Activated effector memory CD4-positive, alpha-beta T cell treated with anti-CD3 and anti-CD28 coated beads, Interleukin-2, amount 50 U/mL, for 16 hours (primary cell): ENCODE measurements around the gene LRRK2.
"Not testable (repeated sequence)": the region's sequence is repeated elsewhere in the genome, so short reads cannot be mapped to it uniquely, and the experiment has no call there.

ENCODE experiments used
- DNase-seq: peaks from one replicate; pipeline ENCODE4 v3.0.0-alpha.2; 2020

The LRRK2 gene

GRCh38 chr12:40324261-40324660, 99.5 kb downstream of the LRRK2 start:
- DNase-seq, result no peak

DNA sequence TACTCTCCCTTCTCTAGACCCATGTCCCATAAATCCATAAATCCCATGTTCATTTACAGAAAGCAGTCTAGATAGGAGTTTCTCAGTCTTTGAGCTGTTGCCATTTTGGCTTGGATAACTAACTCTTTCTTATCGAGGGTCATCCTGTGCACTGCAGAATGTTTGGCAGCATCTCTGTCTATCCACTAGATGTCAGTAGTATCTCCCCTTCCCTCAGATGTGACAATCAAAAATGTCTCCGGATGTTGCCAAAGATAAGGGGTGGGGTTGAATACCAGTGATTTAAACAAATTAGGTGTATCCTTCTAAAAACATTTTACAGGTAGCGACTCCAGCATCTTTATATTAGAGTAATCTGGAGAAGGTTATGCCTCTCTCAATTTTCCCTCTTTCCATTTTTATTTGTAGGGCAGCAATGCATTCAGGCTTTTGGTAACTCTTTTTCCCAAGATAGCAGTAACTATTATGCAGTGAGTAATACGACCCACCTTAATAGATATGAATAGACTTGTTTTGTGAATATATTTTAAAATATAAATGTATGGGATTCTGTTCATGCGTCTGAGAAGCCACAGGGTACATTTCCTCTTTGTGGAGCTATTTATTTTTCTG, 100.7 kb downstream of the LRRK2 start:
- no peak for DNase-seq

- no peak for DNase-seq
Measured at GRCh38 chr12:40327535-40327934, 102.7 kb downstream of the LRRK2 start.

GRCh38 chr12:40330180-40330579, 105.4 kb downstream of the LRRK2 start:
- DNase-seq, result no peak

DNA sequence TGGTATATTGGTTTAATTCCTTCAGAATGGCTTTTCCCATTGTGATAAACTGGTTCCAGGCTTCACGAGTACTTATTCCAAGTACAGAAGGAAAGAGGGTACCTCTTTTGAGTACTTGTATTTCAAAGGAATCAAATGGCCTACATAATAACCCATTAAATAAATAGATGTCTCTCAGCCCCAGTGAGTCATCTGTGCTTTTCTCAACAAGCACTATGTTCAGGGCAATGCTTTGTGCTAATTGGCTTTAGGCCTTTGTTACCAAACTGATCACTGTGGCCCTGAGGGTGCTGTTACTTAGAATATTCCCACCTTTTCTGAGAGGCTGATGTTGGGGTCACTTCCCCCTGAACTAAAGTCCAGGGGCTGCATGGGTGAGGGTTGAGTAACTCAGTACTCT, 107.1 kb downstream of the LRRK2 start:
- DNase-seq, result no peak

GRCh38 chr12:40335991-40336390, 111.2 kb downstream of the LRRK2 start:
- DNase-seq, result no peak

DNA sequence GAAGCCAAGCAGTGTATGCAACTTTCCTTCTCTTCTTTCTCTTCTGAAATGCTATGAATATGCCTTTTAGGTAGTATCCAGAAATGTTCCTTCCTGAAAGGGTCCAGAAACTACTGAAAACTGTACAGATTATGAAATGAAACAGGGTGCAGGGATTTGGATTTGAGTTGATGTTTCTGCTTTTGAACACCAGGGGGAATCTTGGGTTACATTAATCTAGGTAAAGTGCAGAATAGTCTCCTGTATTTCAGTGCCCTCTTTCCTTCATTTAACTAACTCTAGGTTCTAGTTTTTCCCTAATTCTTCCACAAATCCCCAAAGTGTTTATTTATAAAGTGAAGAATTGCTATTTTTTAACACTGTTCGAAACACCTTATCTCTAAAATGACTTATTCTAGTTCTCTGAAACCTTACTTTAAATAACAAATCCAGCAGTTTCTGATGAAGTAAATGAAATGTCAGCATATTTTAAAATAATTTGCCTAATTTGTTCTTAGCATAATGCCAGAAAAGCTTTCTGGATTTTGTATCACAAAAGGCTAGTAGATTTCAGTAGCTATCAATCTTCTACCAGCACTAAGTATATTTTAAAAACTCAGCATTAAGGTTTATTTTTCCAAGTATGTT, 111.9 kb downstream of the LRRK2 start:
- no peak for DNase-seq

GRCh38 chr12:40338071-40338470, 113.3 kb downstream of the LRRK2 start:
- no peak for DNase-seq

GRCh38 chr12:40338621-40339020, 113.8 kb downstream of the LRRK2 start:
- no peak for DNase-seq

DNA sequence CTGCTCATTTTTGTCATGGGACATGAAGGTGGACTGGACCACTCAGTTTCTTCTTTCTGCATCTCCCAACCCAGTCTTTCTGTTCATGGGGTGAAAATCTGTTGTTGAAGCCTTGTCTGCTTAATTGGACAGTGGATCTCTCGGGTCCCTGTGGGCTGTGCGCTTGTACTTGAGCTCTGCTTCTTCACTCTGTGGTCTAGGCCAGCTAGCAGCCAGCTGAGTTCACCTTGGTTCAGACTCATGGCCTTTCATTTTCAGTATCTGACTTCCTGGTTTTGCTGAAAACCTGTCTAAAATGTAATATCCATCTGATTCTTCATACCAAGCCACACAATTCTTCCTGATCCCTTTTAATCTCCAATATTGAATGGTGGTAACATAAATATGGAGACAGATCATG, 117.2 kb downstream of the LRRK2 start:
- DNase-seq, result no peak

DNA sequence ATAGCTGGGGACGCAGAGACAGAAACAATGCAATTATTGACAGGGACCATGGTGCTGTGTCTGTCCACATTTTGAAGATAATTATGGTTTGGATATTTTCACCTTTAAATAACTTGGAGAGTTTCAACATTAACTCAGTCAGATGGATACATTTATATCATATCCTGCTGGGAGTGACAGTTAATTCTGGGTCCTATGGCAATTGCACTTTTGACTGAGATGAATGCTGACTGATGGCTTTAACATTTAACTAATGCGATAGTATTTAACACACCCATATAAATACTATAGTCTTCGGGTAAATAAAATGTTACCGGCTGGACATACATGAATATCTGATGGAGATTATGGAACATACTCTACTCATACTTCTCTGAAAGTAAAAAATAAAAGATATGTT, 118.3 kb downstream of the LRRK2 start:
- DNase-seq, result no peak

DNA sequence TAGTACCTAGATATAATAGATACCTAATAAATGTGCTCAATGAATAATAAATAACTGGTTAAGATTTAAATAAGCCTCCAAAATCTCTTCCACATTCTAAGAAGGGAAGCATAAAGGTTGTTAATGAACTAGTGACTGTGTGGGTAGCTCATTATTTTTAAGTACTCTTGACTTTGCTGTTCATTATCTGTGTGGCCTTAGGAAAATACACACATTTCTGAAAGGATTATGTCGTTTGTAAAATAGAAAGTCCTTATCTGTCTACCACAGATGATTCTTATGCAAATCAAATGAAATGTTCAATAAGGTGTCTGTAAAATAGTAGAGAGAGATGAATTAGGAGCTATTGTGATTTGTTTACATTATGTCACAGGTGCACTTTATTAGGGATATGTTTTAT, 119.5 kb downstream of the LRRK2 start:
- DNase-seq, result no peak

- no peak for DNase-seq
Measured at GRCh38 chr12:40351976-40352375, 127.2 kb downstream of the LRRK2 start.

DNA sequence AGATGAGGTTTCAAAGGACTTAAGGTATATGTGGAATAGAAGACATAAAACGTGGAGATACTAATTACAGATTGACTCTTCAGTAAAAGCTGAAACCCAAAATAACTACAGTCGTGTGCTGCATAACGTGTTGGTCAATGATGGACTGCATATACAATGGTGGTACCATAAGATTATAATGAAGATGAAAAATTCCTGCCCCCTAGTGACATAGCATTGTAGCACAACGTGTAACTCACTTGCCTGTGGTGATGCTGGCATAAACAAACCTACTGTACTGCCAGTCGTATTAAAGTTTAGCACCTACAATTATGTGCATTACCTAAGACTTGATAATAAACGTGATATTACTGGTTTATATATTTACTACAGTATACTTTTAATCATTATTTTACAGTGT, 150.3 kb downstream of the LRRK2 start:
- no peak for DNase-seq

DNA sequence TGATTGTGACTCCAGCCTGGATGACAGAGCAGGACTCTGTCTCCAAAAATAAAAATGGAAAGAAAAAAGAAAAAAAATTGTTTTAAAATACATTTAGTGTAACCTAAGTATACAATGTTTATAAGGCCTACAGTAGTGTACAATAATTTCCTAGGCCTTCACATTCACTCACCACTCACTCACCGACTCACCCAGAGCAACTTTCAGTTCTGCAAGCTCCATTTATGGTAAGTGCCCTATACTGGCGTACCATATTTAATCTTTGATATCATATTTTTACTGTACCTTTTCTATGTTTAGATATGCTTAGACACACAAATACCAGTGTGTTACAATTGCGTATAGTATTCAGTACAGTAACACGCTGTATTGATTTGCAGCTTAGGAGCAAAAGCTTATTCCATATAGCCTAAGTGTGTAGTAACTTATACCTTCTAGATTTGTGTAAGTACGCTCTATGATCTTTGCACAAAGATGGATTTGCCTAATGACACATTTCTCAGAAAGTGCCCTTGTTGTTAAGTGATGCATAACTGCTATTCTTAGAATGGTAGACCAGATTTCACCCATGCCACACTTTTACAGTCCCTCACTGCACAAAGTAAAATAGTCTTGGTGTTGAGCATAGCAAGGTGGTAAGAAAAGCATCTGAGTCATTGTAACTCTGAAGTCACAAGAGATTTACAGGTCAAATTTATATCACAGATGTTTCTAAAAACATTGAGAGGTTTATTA, 151.9 kb downstream of the LRRK2 start:
- DNase-seq, result no peak

DNA sequence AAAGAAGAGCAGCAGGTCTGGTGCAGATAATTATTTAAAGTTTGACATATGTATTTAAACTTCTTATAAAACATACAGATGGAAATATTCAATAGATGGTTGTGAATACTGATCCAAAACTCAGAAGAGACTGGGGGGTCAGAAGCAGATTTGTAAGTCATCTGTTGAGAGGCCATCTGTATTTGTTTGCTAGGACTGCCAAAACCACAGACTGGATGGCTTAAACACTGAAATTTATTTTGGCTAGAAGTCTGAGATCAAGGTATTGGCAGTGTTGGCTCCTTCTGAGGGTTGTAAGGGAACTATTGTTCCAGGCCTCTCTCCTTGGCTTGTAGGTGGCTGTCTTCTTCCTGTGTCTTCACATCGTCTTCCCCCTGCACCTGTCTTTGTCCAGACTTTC, 153.9 kb downstream of the LRRK2 start:
- DNase-seq, result no peak

DNA sequence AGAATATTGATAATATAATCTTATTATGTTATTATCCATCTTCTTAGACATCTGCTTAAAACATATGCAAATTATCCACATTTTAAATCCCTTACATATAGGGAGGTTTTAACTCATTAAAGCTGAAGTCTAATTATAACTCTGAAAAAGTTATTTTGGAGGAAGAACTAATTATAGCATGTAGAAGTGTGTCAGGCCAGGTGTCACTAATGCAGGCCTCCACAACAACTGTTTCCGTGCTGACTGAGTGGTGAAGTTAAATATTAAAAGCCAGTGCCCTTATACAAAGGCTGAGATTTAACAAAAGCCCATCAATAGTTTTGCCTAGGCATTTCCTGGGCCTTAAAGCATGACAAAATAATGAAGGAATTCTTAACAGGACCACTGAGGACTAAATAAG, 157.4 kb downstream of the LRRK2 start:
- DNase-seq, result no peak

DNA sequence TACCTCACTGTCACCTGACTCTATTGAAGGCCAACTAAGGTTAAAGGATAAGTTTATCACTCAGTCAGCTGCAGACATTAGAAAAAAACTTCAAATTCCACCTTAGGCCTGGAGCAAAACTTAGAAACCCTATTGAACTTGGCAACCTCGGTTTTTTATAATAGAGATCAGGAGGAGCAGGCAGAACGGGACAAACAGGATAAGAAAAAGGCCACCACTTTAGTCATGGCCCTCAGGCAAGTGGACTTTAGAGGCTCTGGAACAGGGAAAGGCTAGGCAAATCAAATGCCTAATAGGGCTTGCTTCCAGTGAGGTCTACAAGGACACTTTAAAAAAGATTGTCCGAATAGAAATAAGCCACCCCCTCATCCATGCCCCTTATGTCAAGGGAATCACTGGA, 162.5 kb downstream of the LRRK2 start:
- not testable (repeated sequence) for DNase-seq

DNA sequence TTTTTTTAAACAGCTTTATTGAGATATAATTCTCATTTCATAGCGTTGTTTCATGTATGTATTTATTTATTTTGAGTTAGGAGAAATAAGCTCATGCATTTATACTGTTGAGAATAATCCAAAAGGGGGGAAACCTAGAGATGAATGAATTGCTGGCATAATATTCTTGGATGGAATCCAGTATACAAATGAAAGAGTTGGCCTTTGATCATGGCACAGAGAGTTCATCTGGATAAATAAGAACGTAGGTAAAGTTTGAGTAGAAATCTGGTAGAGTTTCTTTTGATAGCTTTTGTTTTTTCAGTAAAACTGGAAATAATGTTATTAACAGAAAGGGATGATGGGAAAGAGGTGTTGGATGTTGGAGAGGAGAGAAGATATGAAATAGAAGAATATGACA, 166.2 kb downstream of the LRRK2 start:
- no peak for DNase-seq

- no peak for DNase-seq
Measured at GRCh38 chr12:40393026-40393425, 168.2 kb downstream of the LRRK2 start.

GRCh38 chr12:40399656-40400055, 174.9 kb downstream of the LRRK2 start:
- no peak for DNase-seq

- DNase-seq, result no peak
Measured at GRCh38 chr12:40405419-40405818, 180.6 kb downstream of the LRRK2 start.
